Fibroblast of pulmonary artery (primary cell): ENCODE data around the gene FAM151A.

Source experiments
- DNase-seq: peaks from one replicate; pipeline ENCODE4 v3.0.0-alpha.2; 2010; ENCODE audit warnings: low read depth
- H3K4me3 ChIP-seq: replicated peaks from 2 replicates; pipeline ENCODE4 v1.5.1; 2011; ENCODE audit warnings: low read depth, mild to moderate bottlenecking, control low read depth, low read length, moderate library complexity
- TF ChIP-seq, protein P1 (sequence below): IDR thresholded peaks from 2 replicates; pipeline ENCODE4 v1.5.1; 2011; ENCODE audit warnings: mild to moderate bottlenecking, control low read depth, low read length, inconsistent platforms; ENCODE audit errors: missing control alignments

FAM151A gene

DNA sequence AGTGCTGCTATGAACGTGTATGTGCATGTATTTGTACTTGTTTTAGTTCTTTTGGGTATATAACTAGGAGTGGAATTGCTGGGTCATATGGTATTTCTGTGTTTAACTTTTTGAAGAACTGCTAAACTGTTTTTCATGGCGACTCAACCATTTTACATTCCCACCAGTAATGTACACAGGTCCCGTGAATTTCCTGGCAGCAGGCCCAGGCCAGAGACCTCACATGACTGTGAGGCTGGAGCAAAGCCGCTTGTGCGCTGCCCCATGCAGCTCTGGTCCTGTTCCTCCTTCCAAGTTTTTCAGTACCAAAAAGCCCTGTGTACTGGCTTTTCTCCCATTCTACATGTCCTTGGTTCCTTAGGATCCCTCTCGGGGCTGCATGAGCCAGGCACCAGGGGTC lies 45.7 kb downstream of the FAM151A start:
- TF ChIP-seq, protein P1, sequence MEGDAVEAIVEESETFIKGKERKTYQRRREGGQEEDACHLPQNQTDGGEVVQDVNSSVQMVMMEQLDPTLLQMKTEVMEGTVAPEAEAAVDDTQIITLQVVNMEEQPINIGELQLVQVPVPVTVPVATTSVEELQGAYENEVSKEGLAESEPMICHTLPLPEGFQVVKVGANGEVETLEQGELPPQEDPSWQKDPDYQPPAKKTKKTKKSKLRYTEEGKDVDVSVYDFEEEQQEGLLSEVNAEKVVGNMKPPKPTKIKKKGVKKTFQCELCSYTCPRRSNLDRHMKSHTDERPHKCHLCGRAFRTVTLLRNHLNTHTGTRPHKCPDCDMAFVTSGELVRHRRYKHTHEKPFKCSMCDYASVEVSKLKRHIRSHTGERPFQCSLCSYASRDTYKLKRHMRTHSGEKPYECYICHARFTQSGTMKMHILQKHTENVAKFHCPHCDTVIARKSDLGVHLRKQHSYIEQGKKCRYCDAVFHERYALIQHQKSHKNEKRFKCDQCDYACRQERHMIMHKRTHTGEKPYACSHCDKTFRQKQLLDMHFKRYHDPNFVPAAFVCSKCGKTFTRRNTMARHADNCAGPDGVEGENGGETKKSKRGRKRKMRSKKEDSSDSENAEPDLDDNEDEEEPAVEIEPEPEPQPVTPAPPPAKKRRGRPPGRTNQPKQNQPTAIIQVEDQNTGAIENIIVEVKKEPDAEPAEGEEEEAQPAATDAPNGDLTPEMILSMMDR = no peak
- H3K4me3 ChIP-seq = no peak overlapping the region
- peak; percentile 75 for DNase-seq

DNA sequence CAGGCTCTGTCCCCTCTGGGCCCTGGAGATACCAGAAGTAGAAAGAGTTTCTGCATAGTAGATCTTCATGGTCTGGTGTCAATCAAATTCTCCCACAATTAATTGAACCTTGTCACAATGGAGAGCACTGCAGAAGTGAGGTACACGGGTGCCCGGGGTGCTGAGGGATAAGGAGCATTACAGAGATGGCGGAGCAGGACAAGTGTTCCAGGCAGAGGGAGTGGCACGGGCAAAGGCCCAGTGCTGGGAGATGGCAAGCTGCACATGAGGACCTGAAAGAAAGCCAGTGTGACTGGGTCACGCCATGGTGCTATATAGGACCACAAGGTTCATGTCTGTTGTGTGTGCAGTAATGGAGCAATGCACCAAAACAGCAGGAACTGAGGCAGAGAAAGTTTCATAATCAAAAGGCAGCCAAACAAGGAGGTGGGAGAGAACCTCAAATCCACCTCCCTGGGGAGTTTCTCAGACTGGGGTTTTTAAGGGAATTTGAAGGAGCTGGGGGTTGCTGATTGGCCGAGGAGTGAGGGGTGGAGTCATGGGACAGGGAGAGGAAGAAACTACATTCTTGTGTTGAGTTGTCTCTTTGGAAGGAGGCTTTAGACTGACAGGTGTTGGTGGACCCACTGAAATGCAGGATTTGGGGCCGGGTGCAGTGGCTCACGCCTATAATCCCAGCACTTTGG lies 47.6 kb downstream of the FAM151A start:
- peak; percentile 13 for DNase-seq
- no peak overlapping the region for H3K4me3 ChIP-seq
- TF ChIP-seq, protein P1 = no peak

DNA sequence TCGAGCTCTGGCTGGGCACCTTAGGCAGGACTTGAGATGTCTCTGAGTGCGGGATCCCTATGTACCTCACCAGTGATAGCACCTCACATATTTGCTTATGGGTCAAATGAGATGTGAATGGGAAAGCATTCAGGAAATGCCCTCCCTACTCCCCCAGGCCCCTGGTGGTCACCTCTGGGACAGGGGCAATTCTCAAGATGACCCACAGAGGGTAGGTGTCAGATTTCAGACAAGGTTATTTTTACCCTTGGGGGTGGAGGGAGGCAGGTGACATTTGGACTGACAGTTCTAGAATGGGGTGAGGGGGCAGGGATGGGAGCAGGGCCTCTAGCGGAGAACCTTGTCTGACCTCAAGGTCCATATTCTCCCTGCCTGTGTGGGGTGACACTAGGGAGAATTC lies 48.2 kb downstream of the FAM151A start:
- DNase-seq = no peak
- TF ChIP-seq, protein P1 = no peak
- no peak overlapping the region for H3K4me3 ChIP-seq

DNA sequence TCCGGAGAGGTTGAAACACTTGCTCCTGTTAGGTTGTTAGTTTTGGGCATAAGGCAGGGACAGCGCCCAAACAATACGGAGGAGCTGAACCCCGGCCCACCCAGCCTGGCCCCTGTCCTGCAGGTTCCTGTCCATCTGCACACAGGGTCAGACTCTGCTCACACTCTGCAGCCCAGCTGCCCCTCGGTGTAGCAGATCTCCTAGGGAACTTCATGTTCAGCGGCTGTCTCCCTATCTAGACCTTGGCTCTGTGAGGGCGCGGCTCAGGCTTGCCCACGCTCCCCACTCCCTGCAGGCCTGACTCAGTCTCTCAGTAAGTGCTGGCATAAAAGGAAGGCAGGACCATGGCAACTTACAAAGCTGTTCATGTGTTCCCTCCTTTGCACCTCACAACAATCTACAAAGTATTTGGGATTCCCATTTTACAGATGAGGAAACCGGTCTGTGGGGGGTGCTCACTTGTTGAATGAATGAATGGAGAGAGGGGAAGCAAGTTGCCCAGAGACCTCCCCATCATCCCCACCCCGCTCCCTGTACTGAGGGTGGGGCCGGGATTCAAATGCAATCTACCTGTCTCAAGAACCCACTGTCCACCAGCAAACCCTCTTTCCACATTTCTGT lies 49.1 kb downstream of the FAM151A start:
- no peak overlapping the region for H3K4me3 ChIP-seq
- TF ChIP-seq, protein P1 = no peak

DNA sequence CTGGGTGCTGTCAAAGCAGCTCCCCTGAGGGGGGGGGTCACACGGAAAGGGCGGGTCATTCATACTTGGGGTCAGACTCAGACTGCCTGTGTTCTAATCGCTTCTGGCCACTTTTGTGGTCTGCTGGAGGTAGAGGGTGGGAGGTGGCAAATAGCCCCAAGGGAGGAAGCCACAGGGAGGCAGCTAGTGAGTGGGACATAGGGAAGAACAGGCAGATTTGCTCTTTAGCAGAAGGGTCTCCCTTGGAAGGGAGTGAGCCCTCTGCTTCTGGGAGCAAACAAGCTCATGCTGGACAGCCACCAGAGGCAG lies 50.8 kb downstream of the FAM151A start:
- no peak for DNase-seq
- no peak overlapping the region for H3K4me3 ChIP-seq
- TF ChIP-seq, protein P1 = no peak

More for the DNA sequence above, 49.1 kb downstream of the FAM151A start:
- DNase-seq = no peak

DNA sequence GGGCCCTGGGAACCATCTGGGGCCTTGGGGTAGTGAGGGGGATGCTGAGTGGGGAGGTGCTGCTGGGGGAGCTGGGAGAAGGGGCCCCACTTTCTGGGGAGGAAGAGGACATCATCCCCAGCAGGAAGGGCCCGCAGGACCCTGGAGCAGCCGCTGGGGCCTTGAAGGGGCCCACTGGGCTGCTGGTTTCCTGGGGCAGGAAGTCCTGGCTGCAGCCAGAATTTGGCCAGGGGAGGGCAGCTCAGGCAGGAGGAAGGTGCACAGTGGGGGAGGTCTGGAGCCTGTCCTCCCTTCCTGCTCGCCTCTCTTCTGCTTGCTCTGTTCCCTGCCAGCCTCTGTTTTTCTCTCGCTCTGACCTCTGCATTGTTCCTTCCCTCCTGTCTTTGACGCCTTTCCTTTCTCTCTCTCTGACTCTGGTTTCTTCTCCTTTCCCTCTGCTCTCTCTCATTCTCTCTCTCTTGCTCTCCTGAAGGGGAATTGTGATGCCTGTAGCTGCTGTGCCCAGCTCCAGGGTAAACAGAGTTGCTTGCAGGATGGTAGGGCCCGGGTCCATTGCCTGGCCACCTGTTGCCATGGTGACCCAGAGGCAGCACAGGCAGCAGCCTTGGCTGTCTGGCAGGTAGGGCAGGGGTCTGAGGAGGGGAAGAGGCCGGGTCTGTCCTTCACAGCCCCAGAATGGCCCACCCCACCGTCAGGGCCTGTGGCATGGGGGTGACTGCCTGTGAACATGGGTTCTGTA lies 51.4 kb downstream of the FAM151A start:
- peak; percentile 57 for DNase-seq
- no peak overlapping the region for H3K4me3 ChIP-seq
- TF ChIP-seq, protein P1 = no peak
